Uterus (tissue), 2 donors: Measurements from ENCODE around the gene VPS11.

Experiments
- CTCF ChIP-seq, 4 experiments: fragments of 200-600 bp in 2 of 4; fragments of 450-650 bp in 2 of 4; sonication (generic) in 2 of 4; IDR thresholded peaks; one replicate each; pipeline ENCODE4 v1.5.1; 2016 to 2019; ENCODE audit warnings: antibody characterized with exemption in 4 of 4, mild to moderate bottlenecking in 2 of 4, moderate library complexity in 1 of 4
- POLR2A ChIP-seq, 2 donors: fragments of 450-650 bp; IDR thresholded peaks; one replicate each; pipeline ENCODE4 v1.6.1; 2016; ENCODE audit warnings: antibody characterized with exemption in 2 of 2, mild to moderate bottlenecking in 1 of 2, moderate library complexity in 1 of 2

GRCh38 chr11:119108146-119108856 lies 40.7 kb downstream of the VPS11 start:
- TF ChIP-seq CTCF (IDR thresholded peaks at IDR 0.05), result no peak
- TF ChIP-seq POLR2A (IDR thresholded peaks at IDR 0.05), result no peak
